ENCODE data around the gene MYLK4.

MYLK4 gene

DNA sequence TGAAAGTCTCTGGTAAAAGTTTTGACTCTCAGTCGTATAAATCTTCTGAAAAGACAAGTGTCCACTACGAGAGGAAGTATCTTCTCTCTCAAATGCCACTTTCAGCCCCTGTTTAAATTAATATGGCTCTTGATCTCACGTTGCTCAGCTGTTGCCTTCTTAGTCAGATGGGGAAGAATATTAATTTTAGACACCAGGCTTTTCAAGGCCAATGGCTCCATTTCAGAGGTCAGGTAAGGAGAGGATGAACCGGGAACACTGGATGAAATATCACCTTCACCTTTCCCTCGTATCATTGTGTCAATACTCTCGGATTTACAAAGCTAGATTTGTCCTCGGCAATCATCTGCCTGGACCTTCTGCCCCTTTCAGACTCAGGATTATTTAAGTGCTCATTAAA, at the start of gene MYLK4:
Gene MYLK4, minus strand, starts transcription at position 91 of the 400 bp plus-strand sequence. CDS start 1,628 bp downstream, outside the sequence.
- no peak for DNase-seq (ENCODE audit: low read depth)

DNA sequence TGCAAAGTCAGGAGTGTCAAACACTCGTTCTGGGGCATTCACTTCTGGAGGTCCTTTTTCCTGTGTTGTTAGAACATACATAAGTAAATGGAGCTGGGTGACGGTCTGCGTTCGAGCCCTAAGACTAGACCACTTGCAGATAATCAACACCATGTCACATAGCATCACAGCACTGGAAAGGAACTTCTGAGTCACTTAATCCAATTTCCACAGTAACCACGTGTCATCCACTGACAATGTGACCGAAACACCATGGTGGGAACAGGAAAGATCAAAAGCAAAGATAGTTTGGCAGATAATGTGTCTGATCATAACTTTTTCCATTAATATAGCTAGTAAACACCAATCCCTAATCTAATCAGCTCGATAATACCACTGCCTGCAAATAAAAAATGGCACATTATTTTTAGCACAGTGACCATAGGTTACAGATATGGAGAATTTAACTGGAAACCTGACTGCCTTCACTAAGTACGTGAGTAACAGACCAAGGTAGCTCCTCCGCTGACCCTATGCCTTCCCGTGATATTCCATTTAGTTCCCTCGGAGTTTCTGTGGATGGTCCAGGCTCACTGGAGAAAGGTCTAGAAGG, 49.3 kb upstream of the MYLK4 start:
- DNase-seq (ENCODE audit: low read depth): no peak

DNA sequence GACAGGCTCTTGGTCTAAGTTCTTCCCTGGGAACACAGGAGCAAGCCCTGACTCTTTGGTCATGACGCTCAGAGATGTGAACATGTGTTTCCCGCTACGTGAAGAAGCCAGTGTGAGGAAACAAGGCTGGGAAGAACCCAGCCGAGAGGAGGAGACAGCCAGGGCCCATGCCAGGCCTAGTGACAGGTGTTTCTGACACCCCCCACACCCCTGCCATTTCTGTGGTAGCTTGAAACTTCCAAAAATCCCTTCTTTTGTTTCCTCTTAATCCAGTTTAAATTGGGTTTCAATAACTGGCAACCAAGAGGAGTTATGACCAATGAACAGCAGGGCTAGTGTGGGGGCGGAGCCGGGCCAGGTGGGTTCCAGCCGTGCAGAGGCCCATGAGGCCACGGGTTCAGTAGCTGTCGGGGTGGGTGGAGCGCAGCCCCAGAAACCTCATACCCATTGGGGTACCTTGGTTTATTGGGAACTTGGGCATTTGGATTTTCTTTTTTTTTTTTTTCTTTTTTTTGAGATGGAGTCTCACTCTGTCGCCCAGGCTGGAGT, 47.9 kb upstream of the MYLK4 start:
- no peak for DNase-seq (ENCODE audit: low read depth)

DNA sequence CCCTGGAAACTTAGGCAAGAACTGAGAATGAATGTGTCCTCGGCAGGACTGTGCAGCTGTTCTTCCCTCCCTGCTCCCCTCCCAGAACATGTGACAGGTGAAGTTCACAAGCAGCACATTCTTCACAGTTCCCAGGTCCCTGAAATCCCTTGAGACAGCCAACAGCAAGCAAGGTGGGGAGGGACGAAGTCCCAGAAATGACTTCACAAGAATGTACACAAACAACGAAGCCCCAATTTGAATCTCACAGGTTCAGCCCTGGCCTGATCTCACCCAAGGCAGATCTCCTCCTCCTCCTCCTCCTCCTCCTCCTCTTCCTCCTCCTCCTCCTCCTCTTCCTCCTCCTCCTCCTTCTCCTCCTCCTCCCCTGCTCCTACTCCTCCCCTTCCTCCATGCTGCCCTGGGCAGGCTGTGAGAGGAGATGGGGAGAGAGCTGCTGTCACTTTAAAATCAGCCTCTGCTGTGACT, 46.9 kb upstream of the MYLK4 start:
- DNase-seq (ENCODE audit: low read depth): no peak

DNA sequence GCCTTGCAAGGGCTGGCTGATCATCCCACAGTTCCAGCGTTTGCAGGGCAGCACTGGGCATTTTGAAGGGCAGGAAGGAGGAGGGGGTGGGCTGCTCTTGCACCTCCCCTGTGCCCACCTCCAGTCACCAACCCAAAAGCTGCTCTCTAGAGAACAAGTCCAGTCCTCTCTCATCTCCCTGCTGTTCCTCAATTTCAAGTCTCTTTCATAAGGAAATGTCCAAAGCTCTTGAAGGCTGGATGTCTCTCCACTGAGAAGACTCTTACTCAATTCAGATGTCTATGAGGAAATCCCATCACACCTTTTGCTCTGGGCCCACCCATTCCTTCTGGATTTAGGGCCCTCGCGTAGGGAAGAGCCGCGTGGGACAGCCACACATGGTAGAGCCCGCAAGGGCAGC, 46.1 kb upstream of the MYLK4 start:
- DNase-seq (ENCODE audit: low read depth): no peak

DNA sequence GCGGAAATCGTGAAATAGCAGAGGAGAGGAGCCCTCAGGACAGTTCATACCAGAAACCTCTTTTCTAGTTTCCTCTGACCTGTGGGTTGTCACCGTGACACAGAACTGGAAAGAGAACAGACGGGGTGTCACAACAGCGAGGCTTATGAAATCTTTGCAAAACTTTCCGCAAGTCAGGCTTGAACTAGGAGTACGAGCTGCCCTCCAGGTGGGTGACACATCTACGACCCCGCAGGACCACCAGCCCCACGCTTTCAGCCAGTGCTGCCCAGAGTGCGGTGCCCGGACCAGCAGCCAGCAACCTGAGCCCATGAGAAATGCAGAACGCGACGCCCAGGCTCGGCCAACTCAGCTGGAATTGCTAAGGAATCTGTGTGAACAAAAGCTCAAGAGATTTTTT, 45.2 kb upstream of the MYLK4 start:
- no peak for DNase-seq (ENCODE audit: low read depth)

DNA sequence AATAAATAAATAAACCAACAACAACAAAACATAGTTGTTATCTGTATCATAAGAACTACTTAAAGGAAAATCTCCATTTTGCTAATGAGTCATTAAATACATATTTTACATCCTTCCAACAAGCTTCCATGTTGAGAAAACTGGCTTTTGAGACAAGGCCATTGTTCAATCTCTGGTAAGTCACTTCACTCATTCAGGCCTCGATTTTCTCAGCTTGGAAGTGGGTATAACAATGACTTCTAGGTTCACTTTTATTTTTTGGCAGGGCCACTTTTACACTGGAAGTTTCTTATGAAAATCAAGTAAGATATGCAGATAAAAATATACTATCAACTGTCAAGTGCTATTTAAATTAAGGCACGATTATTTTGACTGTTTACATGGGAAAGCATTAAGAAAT, 44.4 kb upstream of the MYLK4 start:
- DNase-seq (ENCODE audit: low read depth): no peak

DNA sequence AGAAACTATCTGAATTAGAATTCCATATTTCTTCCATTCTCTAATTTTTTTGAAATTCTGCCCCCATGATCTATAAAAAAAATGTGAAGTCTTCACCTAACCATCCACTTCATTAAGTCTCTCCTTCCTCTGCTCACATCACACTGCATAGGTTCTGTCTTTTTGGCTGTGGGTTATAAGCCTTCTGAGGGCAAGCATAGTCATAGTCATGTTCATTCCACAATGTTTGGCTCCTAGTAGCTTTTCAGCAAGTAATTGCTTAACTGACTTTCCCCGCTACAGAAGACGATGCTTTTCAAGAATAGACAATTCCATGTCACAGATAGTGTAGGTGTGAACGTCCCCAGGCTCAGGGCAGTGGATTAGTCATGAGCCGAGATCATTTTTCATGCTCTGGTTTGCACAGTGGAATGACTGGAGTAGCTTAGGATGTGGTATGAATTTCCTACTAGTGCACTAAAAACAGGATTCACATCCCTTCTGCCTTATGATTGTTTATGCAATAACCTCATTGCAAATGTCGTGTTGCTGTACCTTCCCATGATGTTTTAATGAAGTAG, 43.5 kb upstream of the MYLK4 start:
- no peak for DNase-seq (ENCODE audit: low read depth)

DNA sequence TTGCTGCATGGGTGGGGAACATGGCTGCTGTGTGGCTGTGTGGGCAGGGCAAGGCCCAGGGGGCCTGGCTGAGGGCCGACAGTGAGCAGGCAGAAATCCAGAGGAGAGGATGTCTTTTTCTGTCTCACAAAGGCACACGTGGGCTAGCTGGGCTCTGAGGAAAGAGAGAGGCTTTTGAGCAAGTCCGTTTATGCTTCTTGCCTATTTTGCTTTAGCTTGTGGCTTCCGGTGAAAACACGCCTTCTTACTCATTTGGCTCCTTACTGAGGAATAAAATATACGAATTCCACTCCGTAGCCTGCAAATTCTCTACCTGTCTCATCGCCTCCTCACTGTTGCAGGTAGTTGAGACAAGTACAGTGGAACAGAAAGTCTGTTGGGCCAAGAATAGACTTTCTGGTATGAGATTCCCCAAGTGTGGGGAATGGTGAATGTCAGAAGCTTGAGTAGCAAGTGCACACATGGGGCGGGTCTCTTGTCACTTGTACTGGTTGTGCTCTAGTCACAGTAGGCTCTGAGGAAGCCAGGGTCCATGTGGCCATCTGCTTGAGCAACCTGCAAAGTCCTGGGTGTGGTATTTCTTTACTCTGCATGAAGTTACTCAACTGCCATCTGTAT, 42.9 kb upstream of the MYLK4 start:
- DNase-seq (ENCODE audit: low read depth): no peak

DNA sequence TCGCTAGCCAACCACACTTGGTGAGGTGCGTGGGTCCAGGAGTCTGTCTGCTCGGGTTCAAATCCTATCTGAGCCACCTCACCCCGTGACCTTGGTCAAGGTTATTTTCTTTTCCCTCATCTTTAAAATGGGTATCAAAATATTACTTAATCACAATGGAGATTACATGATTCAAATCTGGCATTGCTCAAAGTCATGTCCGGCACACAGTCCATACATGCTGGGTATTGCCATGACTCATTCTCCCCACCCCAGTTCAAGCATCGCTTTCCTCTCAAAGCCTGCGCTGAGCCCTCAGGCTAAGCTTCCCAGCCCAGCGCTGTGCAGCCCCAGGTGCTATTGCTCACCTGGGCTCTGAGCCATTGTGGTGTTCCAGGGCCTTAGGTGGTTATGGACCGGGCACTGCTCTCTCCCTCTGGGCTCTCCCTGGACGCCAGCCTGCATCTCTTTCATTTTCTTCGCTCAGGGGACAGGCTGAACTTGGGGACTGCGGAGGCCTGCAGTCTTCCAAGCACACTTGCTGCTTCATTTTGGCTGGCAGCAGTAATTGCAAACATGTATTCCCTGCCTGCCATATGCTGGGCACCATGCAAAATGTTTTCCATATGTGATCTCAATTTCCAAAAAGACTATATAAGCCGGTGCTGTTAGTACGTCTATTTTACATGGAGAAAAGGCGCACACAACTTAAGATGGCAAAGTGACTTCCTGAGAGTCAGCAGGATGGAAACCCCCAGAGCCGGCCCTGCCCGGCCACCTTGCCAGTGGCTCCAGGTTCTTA, 41.8 kb upstream of the MYLK4 start:
- DNase-seq (ENCODE audit: low read depth): no peak

DNA sequence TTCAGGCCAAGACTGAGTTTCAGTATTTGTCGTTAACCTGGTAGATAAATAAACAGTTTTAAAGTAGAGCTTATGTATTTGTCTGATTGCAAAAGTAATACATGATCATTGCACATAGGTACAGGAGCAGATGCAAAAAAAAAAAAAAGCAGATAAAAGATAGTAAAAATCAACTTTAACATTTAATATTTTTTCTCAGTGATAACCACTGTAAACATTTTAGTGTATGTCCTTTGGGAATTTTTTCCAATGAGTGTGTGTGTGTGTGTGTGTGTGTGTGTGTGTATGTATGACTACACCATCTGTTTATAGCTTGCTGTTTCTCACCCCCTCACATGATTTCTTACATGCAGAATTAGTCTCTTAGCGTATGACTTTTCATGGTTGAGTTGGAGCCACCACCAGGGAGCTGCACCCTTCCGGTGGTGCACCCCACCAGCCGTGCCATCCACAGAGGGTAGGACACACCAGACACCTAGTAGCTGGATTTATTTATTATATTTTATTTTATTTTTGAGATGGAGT, 40.8 kb upstream of the MYLK4 start:
- no peak for DNase-seq (ENCODE audit: low read depth)

DNA sequence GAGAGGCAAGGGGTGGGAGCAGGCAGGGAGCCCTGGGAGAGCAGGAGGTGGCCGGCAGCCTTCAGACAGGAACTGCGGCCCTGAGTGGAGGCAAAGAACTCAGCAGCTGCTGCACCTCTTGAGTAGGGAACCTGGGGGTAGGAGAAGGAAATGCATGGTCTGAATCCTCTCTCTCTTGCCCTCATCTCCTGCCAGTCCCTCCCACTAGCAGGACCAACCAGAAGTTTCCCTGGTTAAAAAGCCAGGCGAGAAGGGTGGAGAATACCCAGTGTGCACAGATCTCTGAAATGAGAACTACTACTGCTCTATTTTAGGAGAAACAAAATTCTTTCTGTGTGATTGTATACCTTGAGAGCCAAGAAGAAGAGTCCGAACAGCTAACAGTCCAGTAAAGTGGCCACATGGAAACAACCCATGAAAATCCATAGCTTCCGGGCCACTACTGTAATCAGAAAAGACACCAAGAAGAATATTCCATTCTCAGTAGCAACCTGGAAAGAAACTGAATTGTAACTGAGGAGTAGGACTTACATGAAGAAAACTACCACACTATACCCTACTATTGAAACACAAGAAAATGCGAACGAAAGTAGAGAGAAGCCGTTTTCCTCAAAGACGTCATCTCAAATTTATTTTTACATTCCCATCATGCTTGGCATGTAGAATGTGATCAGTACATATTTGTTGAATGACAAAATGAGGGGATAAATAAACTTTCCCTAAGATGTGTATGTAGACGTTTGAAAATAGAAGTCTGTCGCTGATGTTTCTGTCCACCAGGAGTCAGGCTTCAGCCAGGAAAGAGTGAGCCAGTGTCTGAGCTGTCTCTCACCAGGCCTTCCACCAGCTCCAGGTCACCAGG, 40.1 kb upstream of the MYLK4 start:
- no peak for DNase-seq (ENCODE audit: low read depth)

DNA sequence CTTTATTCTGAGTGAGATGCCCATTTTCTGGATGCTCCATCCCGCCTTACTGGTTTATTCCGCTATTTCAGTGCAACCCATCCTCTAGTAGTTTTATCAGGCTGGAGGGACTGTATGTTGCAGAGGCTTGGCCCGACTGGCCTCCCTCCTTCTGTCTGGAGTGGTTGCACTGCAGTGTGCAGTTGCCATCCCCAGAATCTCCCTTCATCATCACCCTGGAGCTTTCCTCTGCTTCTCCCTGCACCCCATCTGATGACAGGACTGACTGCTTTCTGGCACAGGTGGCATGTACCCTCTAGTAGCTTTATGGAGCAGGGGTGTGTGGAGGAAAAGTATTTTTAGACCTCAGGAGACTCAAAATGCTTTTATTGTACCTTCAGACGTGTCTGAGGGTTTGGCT, 35.5 kb upstream of the MYLK4 start:
- no peak for DNase-seq (ENCODE audit: low read depth)

DNA sequence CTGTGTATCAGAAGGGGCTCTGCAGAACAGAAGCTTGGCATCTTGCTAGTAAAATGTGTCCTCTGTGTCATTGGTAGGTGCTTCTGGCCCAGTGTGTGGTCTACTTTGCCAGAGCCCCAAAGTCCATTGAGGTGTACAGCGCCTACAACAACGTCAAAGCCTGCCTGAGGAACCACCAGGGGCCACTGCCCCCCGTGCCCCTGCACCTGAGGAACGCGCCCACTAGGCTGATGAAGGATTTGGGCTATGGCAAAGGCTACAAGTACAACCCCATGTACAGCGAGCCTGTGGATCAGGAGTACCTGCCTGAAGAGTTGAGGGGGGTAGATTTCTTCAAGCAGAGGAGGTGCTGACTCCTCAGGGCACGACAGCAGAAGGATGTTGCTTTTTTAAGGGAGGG, 34.2 kb upstream of the MYLK4 start:
- no peak for DNase-seq (ENCODE audit: low read depth)

DNA sequence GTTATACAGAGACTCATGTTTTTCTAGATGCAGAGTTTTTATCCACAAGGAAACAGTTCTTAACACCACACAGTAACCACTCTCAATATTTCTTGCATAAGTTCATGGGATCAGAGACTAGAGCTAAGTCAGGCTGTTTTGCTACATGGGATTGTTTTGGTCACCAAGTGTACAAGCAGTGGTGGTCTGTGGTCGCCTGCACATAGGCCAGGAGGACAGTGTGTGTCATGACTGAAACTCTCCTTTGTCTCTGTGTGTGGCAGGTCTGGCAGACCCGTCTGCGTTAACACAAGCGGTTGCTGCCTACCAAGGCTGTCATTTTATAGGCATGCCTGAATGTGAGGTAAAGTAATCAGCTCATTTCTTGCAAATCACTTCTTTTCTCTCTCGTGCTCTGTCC, 33.3 kb upstream of the MYLK4 start:
- DNase-seq (ENCODE audit: low read depth): no peak

DNA sequence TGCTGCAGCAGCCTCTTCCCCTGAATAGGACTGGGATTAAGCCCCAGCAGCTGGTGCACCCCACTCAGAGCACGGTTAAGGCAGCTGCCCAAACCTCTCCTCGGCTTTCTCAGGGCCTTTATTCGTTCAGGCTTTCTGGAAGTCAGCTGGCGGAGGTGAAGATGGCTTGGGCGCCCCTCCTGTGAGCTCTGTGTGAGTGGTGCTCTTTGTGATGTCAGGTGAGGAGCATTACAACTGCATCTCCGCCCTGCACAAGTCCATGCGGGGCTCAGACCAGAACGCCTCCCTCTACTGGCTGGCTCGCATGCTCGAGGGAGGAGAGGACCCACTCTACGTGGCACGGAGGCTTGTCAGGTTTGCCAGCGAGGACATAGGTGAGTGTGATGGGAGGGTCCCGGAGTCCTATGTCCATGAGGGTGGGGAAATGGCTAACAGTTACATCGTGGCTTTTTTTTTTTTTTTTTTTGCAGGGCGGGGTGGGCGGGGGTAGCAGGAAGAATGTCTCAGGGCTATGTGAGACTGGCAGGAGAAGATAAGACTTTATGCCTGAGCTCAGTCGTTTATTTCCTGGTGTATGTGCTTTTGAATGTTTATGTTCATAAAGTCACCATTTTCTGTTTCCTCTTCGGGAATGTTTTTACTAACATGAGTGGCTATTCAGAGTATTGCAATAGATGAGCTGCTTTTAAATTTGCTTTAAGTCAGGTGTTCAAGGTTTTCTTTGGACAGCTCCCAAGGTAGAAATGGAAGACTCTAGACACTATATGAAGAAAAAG, 32.7 kb upstream of the MYLK4 start:
- no peak for DNase-seq (ENCODE audit: low read depth)

DNA sequence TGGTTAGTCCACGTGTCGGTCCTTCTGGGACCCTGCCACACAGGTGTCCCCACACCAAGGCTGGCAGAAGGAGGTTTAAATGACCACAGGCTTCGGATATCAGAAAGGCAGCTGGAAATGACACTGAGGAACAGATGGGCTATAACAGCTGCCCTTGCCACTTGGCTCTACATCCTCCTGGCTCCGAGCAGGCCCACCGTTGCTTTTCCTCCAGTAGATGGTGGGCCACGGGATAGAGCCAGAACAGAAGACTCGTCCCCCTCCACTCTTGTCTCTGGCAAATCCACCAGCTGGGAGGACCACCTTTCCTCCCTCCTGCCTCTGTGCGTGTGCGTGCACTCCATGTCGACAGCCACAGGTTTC, 32.1 kb upstream of the MYLK4 start:
- no peak for DNase-seq (ENCODE audit: low read depth)

DNA sequence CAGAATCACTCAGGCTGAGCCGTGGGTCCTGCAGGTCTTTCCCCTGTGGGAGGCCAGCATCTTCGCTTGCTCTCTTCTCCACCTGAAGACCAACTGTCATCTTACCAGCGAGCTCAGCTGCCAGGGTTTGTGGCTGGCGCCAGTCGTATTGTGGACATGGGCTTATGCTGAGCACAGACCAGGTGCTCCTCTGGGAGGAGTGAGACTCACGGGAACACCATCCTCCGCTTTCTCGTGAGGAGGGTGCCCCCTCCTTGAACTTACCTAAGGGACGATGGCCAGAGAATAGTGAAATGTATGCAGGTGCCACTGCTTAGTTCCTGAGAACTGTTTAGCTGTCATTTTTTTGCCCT, 31.6 kb upstream of the MYLK4 start:
- DNase-seq (ENCODE audit: low read depth): no peak

DNA sequence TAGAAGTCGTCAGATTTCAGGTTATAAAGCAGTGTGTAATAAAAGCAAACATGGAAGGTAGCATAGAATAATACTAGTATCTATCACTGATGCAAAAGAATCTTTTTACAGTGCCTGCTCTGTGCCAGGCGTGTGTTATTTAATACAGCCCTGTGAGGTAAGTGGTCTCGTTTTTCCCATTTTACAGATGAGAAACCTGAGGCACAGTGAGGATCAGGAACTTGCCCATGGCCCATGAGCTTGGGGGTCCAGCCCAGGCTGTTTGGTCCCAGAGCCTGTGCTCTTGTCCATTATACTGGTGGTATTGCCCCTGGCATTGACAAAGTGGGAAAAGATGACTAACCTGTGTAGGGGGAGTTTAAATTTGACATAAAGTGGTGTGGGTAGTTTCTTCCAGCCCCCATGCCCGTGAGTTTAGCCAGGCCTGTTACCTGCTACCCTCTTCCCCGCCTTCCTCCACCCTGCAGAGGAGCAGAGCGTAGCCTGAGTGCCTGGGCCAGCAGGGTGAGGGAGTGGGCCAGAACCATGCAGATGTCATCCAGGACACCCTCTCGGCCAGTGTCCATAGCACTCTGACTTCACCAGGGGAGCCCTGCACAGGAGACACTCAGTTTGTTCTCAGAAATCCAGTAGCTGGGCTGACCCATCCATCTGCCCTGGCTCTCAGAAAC, 31.1 kb upstream of the MYLK4 start:
- no peak for DNase-seq (ENCODE audit: low read depth)

DNA sequence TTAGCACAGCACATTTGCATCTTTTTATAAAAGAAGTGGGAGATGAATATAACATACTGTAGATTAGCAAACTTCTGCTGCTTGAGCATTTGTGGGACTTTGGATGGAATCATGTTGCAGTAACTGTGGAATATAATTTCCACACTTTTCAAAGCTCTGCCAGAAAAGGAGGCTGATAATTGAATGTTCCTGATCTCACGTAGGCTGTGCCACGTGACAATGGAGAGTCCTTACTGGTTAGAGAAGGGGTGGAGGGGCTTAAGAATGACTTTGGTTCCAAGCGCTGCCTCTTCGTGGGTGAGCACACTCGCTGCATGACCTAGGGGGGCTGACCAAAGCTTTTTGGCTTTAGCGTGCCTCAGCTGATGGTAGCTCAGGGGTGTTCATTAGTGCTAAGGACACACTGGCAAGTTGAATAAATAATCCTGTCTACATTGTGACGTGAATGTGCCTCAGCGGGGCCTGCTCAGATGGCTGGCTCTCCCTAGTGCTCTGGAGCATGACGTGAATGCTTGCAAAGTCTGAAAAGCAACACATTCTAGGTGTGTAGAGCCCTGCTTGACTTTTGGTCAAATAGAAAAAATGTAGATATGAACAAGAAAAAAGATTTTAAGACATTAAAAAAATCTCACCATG, 29.5 kb upstream of the MYLK4 start:
- no peak for DNase-seq (ENCODE audit: low read depth)

All from activated gamma-delta T cell treated with anti-CD3 and anti-CD28 coated beads, Interleukin-2, amount 50 U/mL, for 16 hours (primary cell).